Iris pigment epithelial cell (primary cell): Measurements from ENCODE around the gene HOXB5.

Experiments
- DNase-seq: peaks from one replicate; pipeline ENCODE4 v3.0.0-alpha.2; 2011; ENCODE audit warnings: low read depth

The HOXB5 gene

GRCh38 chr17:48615963-48616716 lies 22.6 kb upstream of the HOXB5 start:
- DNase-seq: no peak

- no peak for DNase-seq
These were observed 21.7 kb upstream of the HOXB5 start, which contains the start of gene HOXB8 for GRCh38 chr17:48615047-48615962. Gene HOXB8, minus strand, starts transcription at chr17:48615292. Its CDS starts 588 bp downstream, at chr17:48614704.

DNA sequence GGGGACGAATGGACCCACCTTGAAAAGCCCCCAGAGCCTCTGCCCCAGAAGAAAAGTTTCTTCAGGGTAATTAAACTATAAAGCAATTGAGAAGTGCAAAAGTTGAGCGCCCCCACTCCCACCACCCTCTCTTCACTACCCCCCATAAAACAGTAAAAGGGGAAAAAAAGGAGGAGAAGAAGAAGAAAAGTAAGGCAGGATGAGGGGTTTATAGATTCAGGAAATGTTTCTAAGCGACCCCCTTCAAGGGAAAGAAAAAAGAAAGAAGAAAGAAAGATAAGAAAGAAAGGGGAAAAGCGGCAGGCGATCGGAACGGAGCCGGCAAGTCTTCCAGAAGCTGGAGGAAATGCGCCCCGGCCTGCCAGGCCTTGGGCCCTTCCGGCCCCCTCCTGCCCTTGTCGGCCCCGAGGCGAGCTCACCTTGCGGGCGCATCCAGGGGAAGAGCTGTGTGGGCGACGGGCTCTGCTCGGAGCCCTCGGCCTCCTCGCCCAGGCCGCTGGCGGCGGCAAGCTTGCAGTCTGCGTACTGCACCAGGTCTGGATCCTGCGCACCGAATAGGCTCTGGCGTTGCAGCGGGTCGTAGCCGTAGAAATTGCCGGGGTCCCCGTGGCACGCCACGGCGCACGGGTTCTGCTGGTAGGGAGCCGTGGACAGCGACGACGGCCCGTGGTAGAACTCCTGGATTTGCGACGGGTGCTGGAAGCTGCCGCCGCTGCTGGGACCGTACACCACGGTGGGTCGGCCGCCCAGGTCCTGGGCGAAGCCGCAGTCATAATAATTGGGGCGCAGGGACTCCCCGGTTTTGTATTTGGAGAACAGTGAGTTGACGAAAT lies 20.5 kb upstream of the HOXB5 start:
- DNase-seq: no peak

DNA sequence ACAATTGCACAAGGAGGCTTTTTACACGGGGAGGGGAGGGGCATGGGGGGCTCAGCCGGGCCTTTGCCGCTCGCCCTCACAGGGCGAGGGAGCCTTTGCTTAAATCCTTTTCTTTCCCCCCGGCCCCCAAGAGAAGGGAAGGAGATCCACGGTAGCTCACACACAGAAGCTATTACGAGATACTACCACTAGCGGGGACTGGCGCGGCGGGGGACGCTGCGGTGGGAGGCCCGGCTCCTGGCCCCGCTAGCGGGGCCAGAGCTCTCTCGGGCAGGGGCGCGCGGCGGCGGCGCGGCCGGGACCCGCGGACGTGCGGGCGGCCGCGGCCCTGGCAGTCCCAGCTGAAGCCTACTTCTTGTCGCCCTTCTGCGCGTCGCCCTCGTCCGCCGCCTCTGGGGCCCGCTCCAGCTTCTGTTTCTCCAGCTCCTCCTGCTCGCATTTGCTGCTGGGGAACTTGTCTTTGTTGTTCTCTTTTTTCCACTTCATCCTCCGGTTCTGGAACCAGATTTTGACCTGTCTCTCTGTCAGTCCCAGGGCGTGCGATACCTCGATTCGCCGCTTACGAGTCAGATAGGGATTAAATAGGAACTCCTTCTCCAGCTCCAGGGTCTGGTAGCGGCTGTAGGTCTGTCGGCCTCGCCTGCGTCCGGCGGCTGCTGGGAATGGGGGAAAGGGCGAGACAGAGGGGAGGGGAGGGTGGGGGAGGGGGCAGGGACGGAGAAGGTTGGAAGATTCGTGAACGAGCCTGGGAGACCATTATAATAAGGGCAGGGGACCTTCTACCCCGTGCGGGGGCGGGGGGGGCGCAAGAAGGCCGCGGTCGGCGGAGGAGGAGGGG lies 19.5 kb upstream of the HOXB5 start:
- no peak for DNase-seq

DNA sequence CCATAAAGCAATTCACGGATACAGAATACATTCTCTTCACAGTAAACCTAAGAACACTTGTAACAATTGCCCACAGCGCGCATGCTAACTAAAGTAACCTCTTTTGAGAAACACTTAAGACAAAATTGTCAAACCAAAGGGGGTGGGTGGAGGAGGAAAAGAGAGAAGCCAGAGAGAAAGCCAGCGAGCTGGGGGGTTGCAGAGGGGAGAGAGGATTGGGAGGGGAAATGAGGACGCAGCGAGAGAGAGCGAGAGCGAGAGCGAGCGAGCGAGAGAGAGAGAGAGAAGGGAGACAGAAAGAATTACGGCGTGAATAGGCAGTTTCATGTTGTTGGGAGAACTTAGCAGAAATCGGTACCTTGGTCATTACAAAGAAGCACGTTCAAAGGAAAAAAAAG lies 18.9 kb upstream of the HOXB5 start:
- DNase-seq: no peak

DNA sequence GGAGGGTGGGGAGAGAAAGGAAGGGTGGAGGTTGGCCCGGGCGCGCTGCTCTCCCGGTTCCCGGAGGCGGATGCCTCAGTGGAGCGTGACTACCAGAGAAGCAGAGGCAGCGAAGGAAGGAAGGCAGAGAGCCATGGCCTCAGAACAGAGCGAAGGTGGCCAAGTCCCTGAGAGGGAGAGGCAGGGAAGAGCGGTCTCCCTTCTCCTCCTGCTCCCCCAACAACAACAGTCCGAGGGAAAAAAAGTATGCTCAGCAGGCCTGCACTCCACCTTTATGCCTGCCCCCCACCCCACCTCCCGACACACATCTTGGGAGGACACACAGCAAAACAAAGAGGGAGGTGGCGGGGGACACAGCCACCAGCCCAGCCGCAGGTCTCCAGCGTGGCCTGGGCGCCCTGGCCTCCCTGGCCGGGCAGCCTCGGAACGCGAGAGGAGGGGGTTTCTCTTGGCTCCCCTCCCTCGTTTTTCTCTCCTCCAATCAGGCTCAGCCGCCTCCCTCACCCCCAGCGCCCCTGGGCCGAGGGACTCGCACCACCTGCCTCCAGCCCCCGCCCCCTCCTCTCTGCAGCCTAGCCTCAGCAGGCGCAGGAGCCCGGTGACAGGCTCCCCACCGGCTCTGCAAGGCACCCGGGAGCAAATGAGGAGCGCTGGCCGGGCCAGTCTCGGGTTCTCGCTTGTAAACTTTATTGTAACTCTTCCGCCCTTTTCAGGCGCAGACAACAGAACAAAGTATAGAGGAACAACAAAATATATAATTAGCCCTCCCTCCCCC lies 18.3 kb upstream of the HOXB5 start:
- DNase-seq: no peak

DNA sequence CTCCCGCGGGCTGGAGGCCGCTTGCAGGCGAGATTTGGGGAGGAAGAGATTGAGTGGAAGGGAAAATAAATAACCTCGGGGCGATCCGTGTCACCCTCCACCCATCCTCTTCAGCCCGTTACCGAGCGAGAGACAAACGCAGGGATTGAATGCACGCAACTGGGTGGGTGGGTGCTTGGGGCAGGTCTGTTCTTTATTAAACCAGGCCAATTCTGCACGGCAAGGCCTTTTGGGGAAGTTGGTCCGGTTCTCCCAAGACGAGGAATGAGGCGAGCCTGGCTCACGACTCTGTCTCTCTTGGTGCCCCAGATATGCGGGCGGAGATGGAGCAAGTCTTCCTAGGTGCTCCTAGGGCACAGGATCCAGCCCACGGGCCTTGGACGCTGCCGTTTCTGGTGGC lies 17.6 kb upstream of the HOXB5 start:
- DNase-seq: no peak

- DNase-seq: no peak
These were observed 17.0 kb upstream of the HOXB5 start, which contains the start of gene HOXB7 for GRCh38 chr17:48610282-48611211. Gene HOXB7, minus strand, starts transcription at chr17:48611017. Its CDS starts 99 bp downstream, at chr17:48610918.

DNA sequence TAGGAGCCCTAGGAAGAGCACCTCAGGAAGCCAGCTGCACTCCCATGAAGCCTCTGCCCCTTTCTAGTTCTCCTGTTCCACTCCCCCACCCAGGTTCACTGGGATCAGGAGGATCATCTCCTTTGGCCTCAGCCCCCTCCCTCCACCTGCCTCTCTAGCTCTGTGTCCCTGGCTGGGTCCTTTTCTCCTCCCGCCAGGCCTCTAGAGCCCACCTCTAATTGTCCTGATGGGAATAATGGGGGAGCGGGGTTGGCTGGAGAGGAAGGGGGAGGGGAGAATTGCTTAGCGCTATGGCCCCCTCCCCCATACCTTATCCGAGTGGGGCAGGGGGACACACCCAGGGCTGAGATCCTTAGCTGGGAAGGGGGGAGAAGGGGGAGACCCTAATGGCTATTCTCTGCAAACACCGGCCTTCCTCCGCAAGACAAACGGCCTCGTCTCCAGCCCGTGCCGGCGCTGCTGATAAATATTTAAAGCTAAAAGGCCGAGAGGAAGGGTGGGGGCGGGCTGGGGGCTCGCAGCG lies 16.2 kb upstream of the HOXB5 start:
- no peak for DNase-seq

GRCh38 chr17:48609033-48609432 lies 15.5 kb upstream of the HOXB5 start:
- DNase-seq: no peak

DNA sequence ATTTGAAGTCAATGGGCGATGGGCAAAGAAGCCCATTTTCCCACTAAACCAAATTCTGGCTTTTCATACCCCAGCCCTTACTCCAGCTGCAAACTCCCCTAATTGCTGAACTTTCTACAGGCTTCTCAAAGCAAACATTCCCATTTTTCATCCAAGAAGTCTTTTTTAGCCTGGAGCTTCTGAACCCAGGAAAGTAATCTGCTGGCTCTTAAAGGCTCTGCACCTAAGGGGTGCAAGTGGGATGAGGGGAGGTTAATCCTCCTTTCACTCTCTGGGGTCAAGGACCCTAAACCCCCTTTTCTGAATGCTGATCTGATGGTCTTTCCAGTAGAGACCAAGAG lies 14.9 kb upstream of the HOXB5 start:
- DNase-seq: no peak

DNA sequence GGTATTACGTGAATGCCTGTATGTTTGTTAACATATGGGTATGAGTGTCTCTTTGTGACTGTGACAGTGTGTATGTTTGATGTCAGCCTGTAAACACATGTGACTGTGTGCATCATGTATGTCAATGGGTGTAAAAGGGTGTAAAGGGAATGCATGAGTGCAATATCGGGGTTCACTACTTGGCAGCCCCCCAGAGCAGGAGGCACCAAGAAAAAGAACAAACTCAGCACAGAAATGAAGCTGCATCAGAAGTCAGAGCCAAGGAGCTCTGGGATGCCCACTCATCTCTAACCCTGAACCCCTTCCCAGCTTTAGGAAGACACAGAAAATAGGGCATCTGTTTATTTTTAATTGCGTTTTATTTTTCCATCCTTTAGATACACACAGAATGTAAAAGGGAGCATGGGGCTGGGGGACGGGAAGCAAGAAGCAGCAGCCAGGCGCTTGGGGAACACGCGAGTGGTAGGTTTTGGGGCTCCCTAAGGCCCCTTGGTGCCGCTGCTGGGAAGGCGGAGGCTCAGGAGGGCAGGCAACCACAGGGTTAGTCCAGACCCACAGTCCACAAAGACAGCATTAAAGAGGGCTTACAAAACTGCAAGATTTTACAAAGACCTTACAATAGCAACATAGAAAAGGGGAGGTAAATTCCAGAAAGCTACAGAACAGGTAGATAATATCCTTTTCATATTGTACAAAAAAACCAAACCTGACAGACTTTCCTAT lies 13.5 kb upstream of the HOXB5 start:
- DNase-seq: no peak

DNA sequence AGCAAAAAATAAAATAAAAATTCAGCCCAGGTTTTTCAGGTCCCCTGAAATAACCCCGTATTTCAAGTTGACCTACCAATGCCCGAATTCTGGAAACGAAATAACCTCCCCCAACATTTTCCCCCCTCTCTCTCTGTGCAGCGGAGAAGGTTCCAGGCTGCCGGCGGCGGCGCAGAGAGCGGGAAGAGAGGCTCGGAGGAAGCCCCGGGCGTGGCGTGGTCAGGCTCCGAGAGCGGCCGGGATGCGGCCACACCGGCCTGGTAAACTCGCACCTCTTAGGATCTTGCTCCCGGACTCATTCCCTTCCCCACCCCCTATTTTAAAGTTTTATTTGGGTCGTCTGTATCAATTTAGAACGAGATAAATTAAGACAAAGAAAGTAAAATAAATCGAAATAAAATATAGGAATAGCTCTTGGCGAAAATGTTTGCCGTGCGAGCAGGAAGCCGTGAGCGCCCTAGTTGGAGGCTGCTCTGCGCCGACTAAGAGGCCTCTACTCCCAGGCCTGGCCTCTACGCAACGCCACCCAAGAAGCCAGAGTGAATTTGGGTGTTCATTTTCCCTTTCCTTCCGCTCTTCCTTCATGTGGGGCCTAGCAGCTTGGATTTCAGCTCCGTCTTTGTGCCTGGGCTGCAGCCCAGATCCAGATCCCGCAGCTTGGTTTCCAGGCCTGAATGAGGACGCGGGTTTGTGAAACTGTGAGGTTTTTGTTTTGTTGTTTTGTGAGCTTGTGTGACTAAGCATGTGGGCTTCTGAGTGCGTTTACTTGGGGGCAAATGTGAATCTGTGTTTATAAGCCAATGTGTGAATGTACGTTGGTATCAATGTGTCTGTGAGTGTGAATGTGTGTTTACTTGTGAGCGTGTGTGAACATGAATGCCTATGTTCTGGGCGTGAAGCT lies 12.7 kb upstream of the HOXB5 start:
- no peak for DNase-seq

GRCh38 chr17:48605409-48605919 lies 11.9 kb upstream of the HOXB5 start:
- DNase-seq: no peak

GRCh38 chr17:48604770-48605329 lies 11.3 kb upstream of the HOXB5 start, which contains the start of gene HOXB6:
Gene HOXB6, minus strand, starts transcription at chr17:48604986. Its CDS starts 6,836 bp downstream, at chr17:48598150.
- no peak for DNase-seq

DNA sequence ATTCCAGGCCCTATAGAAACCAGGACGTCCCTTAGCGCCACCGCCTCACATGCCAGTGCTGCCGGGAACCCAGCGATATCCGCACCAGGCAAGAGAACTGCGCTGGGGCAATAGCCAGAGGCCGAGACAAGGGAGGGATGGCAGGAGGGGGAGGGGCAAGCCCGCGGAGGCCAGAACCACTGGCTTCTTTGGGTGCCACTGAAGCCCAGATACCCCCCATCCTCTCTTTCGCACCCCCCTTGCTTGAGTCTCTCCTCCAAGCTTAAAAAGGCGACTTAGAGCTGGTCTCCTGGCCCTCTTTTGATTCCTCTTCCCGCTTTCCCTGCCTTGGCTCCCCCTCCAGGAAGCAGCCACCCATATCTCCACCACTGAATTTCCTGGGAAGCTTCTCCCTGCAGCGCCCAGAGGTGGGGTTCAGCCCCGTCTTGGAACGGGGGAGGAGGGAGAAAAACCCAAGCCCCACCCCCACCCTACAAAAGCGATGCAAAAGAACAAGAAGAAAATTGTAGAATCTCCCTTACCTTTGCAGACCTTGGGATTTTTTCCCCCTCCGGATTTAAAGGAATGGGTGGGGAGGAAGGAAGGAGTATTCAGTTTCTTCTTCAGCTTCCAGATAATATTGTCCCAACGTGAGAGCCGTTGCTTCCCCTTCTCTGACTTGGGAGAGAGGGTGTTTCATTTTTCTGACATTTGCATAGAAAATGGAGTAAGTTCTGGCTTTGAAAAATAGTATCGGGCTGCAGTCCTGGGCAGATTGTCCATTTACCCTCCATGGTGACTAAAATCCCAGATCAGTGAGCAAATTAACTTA lies 10.6 kb upstream of the HOXB5 start:
- no peak for DNase-seq
